HG03095 (cell line): ENCODE data around the gene PAXX.

Experiments used
- ATAC-seq: cut with Tn5 transposase; IDR thresholded peaks from one replicate; pipeline ENCODE4 v1.9.1; 2021; ENCODE audit warnings: moderate library complexity; ENCODE audit not compliant: unreplicated experiment

PAXX gene

DNA sequence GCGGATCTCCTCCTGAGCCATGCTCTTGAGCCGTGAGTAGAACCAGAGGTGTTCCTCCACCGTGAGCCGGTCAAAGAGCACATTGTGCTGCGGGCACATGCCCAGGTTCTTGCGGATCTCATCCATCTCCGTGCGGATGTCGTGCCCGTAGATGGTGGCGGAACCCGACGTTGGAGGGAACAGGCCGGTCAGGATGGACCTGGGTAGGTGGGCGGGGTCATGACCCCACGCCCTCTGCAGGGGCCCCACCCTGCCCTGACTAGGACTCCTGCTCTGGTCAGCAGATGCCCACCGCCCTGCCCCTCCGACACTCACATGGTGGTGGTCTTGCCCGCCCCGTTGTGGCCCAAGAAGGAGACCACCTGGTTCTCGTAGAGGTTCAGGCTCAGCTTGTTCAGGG, 23.8 kb downstream of the PAXX start:
- no peak for ATAC-seq

DNA sequence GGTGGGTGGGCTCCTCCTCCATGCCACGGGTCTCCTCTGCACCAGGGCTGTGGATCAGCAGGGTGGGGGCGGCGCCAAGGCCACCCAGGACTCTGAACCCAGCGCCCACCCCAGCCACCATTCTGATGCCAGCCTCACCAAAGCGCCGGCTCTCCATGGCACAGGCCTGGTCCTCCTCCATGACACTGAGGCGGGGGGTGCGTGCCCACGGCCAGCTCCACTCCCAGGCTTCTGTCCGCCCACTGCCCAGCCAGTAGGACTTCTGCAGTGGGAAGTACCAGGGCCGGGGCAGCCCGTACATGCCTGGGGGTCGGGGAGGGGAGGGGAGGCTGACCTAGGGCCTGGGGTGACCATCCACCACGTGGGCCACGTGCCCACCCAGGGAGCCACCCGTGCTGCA, 24.2 kb downstream of the PAXX start:
- no peak for ATAC-seq

DNA sequence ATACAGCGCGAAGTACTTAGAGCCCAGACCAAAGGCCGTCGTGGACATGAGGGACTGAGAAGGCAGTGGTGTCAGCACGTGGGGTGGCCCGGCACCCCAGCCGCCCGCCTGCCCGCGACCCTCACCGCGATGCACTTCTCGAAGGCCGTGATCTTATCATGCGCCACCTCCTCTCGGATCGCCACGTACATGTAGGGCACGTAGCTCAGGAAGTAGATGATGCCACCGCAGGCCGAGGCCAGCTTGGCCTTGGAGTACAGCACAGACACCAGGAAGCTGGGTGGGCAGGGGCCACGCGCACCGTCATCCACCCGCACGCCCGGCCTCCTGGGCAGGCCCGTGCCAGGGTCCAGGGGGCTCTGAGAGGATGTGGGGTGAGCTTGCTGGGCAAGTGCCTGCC, 24.8 kb downstream of the PAXX start:
- no peak for ATAC-seq

DNA sequence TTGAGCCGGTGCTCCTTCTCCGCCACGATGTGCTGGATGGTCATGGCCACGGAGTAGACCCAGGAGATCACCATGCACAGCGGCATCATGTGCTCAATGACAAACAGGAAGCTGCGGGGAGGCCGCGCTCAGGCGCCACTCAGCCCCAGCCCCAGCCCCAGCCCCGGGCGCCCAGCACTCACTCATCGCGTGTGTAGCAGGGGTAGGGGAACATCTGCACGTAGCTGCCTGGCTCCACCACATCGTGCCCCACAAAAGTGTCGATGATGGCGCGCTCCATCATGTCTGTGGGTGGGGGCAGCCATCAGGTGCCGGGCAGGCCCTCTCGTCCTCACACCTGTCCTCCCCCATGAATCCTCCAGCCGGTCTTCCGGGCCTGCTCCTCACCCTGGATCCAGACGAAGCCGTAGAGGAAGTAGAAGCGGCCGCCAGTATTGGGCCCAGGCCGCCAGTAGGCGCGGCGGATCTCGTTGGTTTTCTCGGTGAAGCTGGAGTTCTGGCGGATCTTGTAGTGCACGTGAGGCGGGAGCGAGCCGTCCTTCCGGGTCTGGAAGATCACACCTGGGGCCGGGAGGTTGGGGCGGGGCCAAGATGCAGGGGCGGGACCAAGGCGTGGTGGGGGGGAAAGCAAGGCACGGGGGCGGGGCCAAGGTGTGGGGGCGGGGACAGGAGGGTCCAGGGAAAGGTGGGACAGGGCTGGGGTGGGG, 25.7 kb downstream of the PAXX start:
- ATAC-seq = no peak

GRCh38 chr9:137018761-137019559, 26.7 kb downstream of the PAXX start:
- ATAC-seq = no peak

GRCh38 chr9:137019891-137020683, 27.9 kb downstream of the PAXX start:
- no peak for ATAC-seq

- no peak for ATAC-seq
Measured at GRCh38 chr9:137020771-137021567, 28.7 kb downstream of the PAXX start.

GRCh38 chr9:137021568-137021978, 29.4 kb downstream of the PAXX start:
- ATAC-seq = no peak

- ATAC-seq = no peak
Measured at GRCh38 chr9:137021979-137022661, 29.9 kb downstream of the PAXX start.

GRCh38 chr9:137022662-137023008, 30.4 kb downstream of the PAXX start:
- no peak for ATAC-seq

- no peak for ATAC-seq
Measured at GRCh38 chr9:137023157-137023556, 30.9 kb downstream of the PAXX start.

GRCh38 chr9:137023583-137023991, 31.4 kb downstream of the PAXX start:
- no peak for ATAC-seq

- ATAC-seq = no peak
Measured at GRCh38 chr9:137025517-137025966, 33.3 kb downstream of the PAXX start.

- ATAC-seq = no peak
Measured at GRCh38 chr9:137026384-137026783, 34.2 kb downstream of the PAXX start.

- no peak for ATAC-seq
Measured at GRCh38 chr9:137026828-137027227, 34.6 kb downstream of the PAXX start.

- ATAC-seq = no peak
Measured at GRCh38 chr9:137027369-137028262, 35.4 kb downstream of the PAXX start, which contains the start of gene ABCA2. Gene ABCA2, minus strand, starts transcription at chr9:137028237. Its CDS starts 97 bp downstream, at chr9:137028140.

GRCh38 chr9:137028263-137029057, 36.2 kb downstream of the PAXX start:
- ATAC-seq = no peak
